ENCODE data around the gene TMEM231.
"Not testable (repeated sequence)": the region's sequence is repeated elsewhere in the genome, so short reads cannot be mapped to it uniquely, and the experiment has no call there.

Gene TMEM231

GRCh38 chr16:75566040-75566757, 10.1 kb upstream of the TMEM231 start, which contains the start of gene GABARAPL2:
TSS of gene GABARAPL2 (plus strand) at chr16:75566379. CDS start at chr16:75566487, 108 bp downstream.
- DNase-seq: peak; percentile 19

- DNase-seq: no peak
Measured at GRCh38 chr16:75565640-75566039, 9.6 kb upstream of the TMEM231 start.

GRCh38 chr16:75559564-75560372, 3.7 kb upstream of the TMEM231 start:
- DNase-seq: no peak

- no peak for DNase-seq
Measured at GRCh38 chr16:75558846-75559401, 2.9 kb upstream of the TMEM231 start.

- DNase-seq: no peak
Measured at GRCh38 chr16:75556431-75556950, 439 bp upstream of the TMEM231 start.

- DNase-seq: no peak
Measured at GRCh38 chr16:75555213-75555706, 792 bp downstream of the TMEM231 start.

- no peak for DNase-seq
Measured at GRCh38 chr16:75552951-75553350, 3.1 kb downstream of the TMEM231 start.

GRCh38 chr16:75550211-75550662, 5.8 kb downstream of the TMEM231 start:
- no peak for DNase-seq

GRCh38 chr16:75548456-75548855, 7.6 kb downstream of the TMEM231 start:
- DNase-seq: not testable (repeated sequence)

- no peak for DNase-seq
Measured at GRCh38 chr16:75546293-75546692, 9.8 kb downstream of the TMEM231 start.

GRCh38 chr16:75545879-75546278, 10.2 kb downstream of the TMEM231 start:
- DNase-seq: not testable (repeated sequence)

GRCh38 chr16:75542462-75542861, 13.6 kb downstream of the TMEM231 start:
- not testable (repeated sequence) for DNase-seq

GRCh38 chr16:75541236-75541635, 14.8 kb downstream of the TMEM231 start:
- no peak for DNase-seq

- DNase-seq: not testable (repeated sequence)
Measured at GRCh38 chr16:75538882-75539565, 17.0 kb downstream of the TMEM231 start.

- DNase-seq: no peak
Measured at GRCh38 chr16:75537776-75538175, 18.3 kb downstream of the TMEM231 start.

- DNase-seq: no peak
Measured at GRCh38 chr16:75535901-75536300, 20.2 kb downstream of the TMEM231 start, which contains the start of gene CHST5. TSS of gene CHST5 (minus strand) at chr16:75536108. CDS start at chr16:75530384, 5,724 bp downstream.

GRCh38 chr16:75535211-75535843, 20.7 kb downstream of the TMEM231 start:
- no peak for DNase-seq

- no peak for DNase-seq
Measured at GRCh38 chr16:75534560-75535205, 21.4 kb downstream of the TMEM231 start.

- DNase-seq: no peak
Measured at GRCh38 chr16:75532791-75533190, 23.3 kb downstream of the TMEM231 start.

- no peak for DNase-seq
Measured at GRCh38 chr16:75532142-75532765, 23.8 kb downstream of the TMEM231 start.

GRCh38 chr16:75529959-75530358, 26.1 kb downstream of the TMEM231 start:
- no peak for DNase-seq

All from NCI-H2029 treated with DMSO at 0.1 percent for 48 hours (cell line).